ENCODE measurements around the gene ST6GALNAC4. TPM values are rescaled to one million over a fixed set of nuclear protein-coding genes. Genes with fewer than 3 reads are reported as not detected.
A peak's percentile ranks its signal among the peaks of the same experiment; 100 is the strongest.

Gene ST6GALNAC4
- polyA plus RNA-seq, 1 of the 3 experiments (the other 2 are of a cell fraction): 30.2 TPM

- H3F3A ChIP-seq (replicated peaks; ENCODE audit: insufficient read depth): peaks cover 2% of the 10 kb centered on the region
- 83% methylated on average over 2 of the region's 14 CpGs for WGBS (ENCODE audit: low lambda C conversion rate)
- H3K4me2 ChIP-seq: peak overlapping the region; percentile 33; the same call in 1 of the 2 replicates
- H3K4me1 ChIP-seq (ENCODE audit: control insufficient read depth in 1 of 2, insufficient read depth in 2 of 2, low read depth in 1 of 2, low read length in 1 of 2): peaks cover 9 to 39% of the 10 kb centered on the region in 2 experiments; a peak in 2 of 4 replicates
- H3K9me3 ChIP-seq: no peaks in the 10 kb centered on the region
- H3K4me3 ChIP-seq (ENCODE audit: low read depth in 2 of 2, low read length in 1 of 2): no peak overlapping the region
- POLR2A ChIA-PET: no interaction called here
- H4K20me1 ChIP-seq (ENCODE audit: insufficient read depth): no peaks in the 10 kb centered on the region
- H3K27me3 ChIP-seq (ENCODE audit: insufficient read depth): no peaks in the 10 kb centered on the region
- H2AFZ ChIP-seq (ENCODE audit: low read depth): no peak overlapping the region
- H3K9me2 ChIP-seq: no peaks in the 10 kb centered on the region
- CTCF ChIA-PET: interaction anchor here (1.2 to 5.9 kb wide), 3 partner anchors 45 to 141 kb away, joined by 3 to 31 read pairs (median 12); partner anchors contain the start of gene TOR2A
- peaks cover 7% of the 10 kb centered on the region; the same call in 1 of the 2 replicates for H3K79me2 ChIP-seq (ENCODE audit: insufficient read depth)
- H3K27ac ChIP-seq (ENCODE audit: low read depth in 2 of 2, low read length in 1 of 2): no peak overlapping the region
- no peak for TF ChIP-seq TAF1 (IDR thresholded peaks at IDR 0.05; ENCODE audit: borderline replicate concordance, low read depth, low read length)
- TF ChIP-seq PBX3 (IDR thresholded peaks at IDR 0.05): no peak
- no peak overlapping the region for H3K9ac ChIP-seq
- H3K36me3 ChIP-seq (replicated peaks in 1 of 2; ENCODE audit: control insufficient read depth in 1 of 2, insufficient read depth in 2 of 2, low read length in 1 of 2): peaks cover 0 to 12% of the 10 kb centered on the region in 2 experiments
- DNase-seq: no peak
These were observed 40.6 kb downstream of the ST6GALNAC4 start for GRCh38 chr9:127876026-127876763.

- no peaks in the 10 kb centered on the region for H3K9me3 ChIP-seq
- no peaks in the 10 kb centered on the region for H3K9me2 ChIP-seq
- H3K27ac ChIP-seq (ENCODE audit: low read depth in 2 of 2, low read length in 1 of 2): no peak overlapping the region
- 88% methylated on average over 10 of the region's 10 CpGs for WGBS (ENCODE audit: low lambda C conversion rate)
- peaks cover 7% of the 10 kb centered on the region; the same call in 1 of the 2 replicates for H3K79me2 ChIP-seq (ENCODE audit: insufficient read depth)
- POLR2A ChIA-PET: no interaction called here
- no peak overlapping the region for H2AFZ ChIP-seq (ENCODE audit: low read depth)
- no peaks in the 10 kb centered on the region for H3K27me3 ChIP-seq (ENCODE audit: insufficient read depth)
- peak overlapping the region; percentile 33; the same call in 1 of the 2 replicates for H3K4me2 ChIP-seq
- DNase-seq: no peak
- no peak for TF ChIP-seq YY1 (IDR thresholded peaks at IDR 0.05; ENCODE audit: low read depth)
- TF ChIP-seq TCF12 (IDR thresholded peaks at IDR 0.05): no peak
- TF ChIP-seq TAF1 (IDR thresholded peaks at IDR 0.05; ENCODE audit: borderline replicate concordance, low read depth, low read length): no peak
- TF ChIP-seq GATA2 (CRISPR knock-in tag; IDR thresholded peaks at IDR 0.05): no peak
- no peak for TF ChIP-seq EP300 (IDR thresholded peaks at IDR 0.05; ENCODE audit: borderline replicate concordance in 1 of 2, low read depth in 1 of 2, low read length in 1 of 2)
- no peak for TF ChIP-seq USF1 (IDR thresholded peaks at IDR 0.05; ENCODE audit: borderline replicate concordance, low read depth)
- no peak for TF ChIP-seq POLR2AphosphoS5 (IDR thresholded peaks at IDR 0.05; ENCODE audit: low read depth, low read length)
- no peaks in the 10 kb centered on the region for H4K20me1 ChIP-seq (ENCODE audit: insufficient read depth)
- peaks cover 9 to 39% of the 10 kb centered on the region in 2 experiments; a peak in 2 of 4 replicates for H3K4me1 ChIP-seq (ENCODE audit: control insufficient read depth in 1 of 2, insufficient read depth in 2 of 2, low read depth in 1 of 2, low read length in 1 of 2)
- CTCF ChIA-PET: interaction anchor here (5.9 kb wide), 1 partner anchor 45 kb away, joined by 31 read pairs; no protein-coding TSS in a partner anchor
- peaks cover 0 to 12% of the 10 kb centered on the region in 2 experiments for H3K36me3 ChIP-seq (replicated peaks in 1 of 2; ENCODE audit: control insufficient read depth in 1 of 2, insufficient read depth in 2 of 2, low read length in 1 of 2)
- H3F3A ChIP-seq (replicated peaks; ENCODE audit: insufficient read depth): peaks cover 2% of the 10 kb centered on the region
- no peak overlapping the region for H3K4me3 ChIP-seq (ENCODE audit: low read depth in 2 of 2, low read length in 1 of 2)
- no peak overlapping the region for H3K9ac ChIP-seq
These were observed 41.4 kb downstream of the ST6GALNAC4 start for GRCh38 chr9:127875306-127875966.
